HG02938 (cell line): Measurements from ENCODE around the gene EP400.

Source experiments
- ATAC-seq: cut with Tn5 transposase; IDR thresholded peaks from one replicate; pipeline ENCODE4 v1.9.1; 2021; ENCODE audit warnings: mild to moderate bottlenecking, moderate library complexity; ENCODE audit not compliant: unreplicated experiment

Gene EP400

GRCh38 chr12:131912518-131913274 lies 37.0 kb upstream of the EP400 start:
- ATAC-seq: no peak

GRCh38 chr12:131913666-131914065 lies 36.1 kb upstream of the EP400 start:
- ATAC-seq: no peak

- no peak for ATAC-seq
Measured at GRCh38 chr12:131914179-131914702, 35.5 kb upstream of the EP400 start.

GRCh38 chr12:131915000-131915689 lies 34.6 kb upstream of the EP400 start:
- no peak for ATAC-seq

- ATAC-seq: no peak
Measured at GRCh38 chr12:131915823-131916222, 33.9 kb upstream of the EP400 start.

GRCh38 chr12:131916306-131917138 lies 33.2 kb upstream of the EP400 start:
- no peak for ATAC-seq

- no peak for ATAC-seq
Measured at GRCh38 chr12:131917139-131917710, 32.5 kb upstream of the EP400 start.

GRCh38 chr12:131917711-131918306 lies 31.9 kb upstream of the EP400 start:
- no peak for ATAC-seq

GRCh38 chr12:131918311-131919050 lies 31.3 kb upstream of the EP400 start:
- no peak for ATAC-seq

- ATAC-seq: no peak
Measured at GRCh38 chr12:131919051-131919347, 30.7 kb upstream of the EP400 start.

GRCh38 chr12:131919366-131920156 lies 30.2 kb upstream of the EP400 start:
- no peak for ATAC-seq

GRCh38 chr12:131920157-131920508 lies 29.6 kb upstream of the EP400 start:
- ATAC-seq: no peak

GRCh38 chr12:131920902-131921840 lies 28.6 kb upstream of the EP400 start:
- no peak for ATAC-seq

GRCh38 chr12:131921866-131922769 lies 27.6 kb upstream of the EP400 start:
- no peak for ATAC-seq

GRCh38 chr12:131922772-131923171 lies 27.0 kb upstream of the EP400 start:
- ATAC-seq: no peak

GRCh38 chr12:131923260-131923659 lies 26.5 kb upstream of the EP400 start:
- ATAC-seq: peak; percentile 90
